Endothelial cell of umbilical vein (primary cell): ENCODE measurements around the gene LRRTM4.

Source experiments
- EZH2 ChIP-seq: IDR thresholded peaks from 2 replicates; pipeline ENCODE4 v1.6.1; 2012; ENCODE audit warnings: borderline replicate concordance, low read depth, mild to moderate bottlenecking, moderate library complexity, low read length, inconsistent platforms; ENCODE audit not compliant: severe bottlenecking
- FOS ChIP-seq: IDR thresholded peaks from 2 replicates; pipeline ENCODE4 v1.6.1; 2011; ENCODE audit warnings: mild to moderate bottlenecking, low read length, moderate library complexity, borderline replicate concordance; ENCODE audit not compliant: insufficient read depth
- GATA2 ChIP-seq: IDR thresholded peaks from 2 replicates; pipeline ENCODE4 v1.7.0; 2011; ENCODE audit warnings: low read depth, mild to moderate bottlenecking, moderate library complexity, mixed read lengths, low read length; ENCODE audit not compliant: insufficient read length, insufficient read depth
- JUN ChIP-seq: IDR thresholded peaks from 2 replicates; pipeline ENCODE4 v1.6.1; 2011; ENCODE audit warnings: borderline replicate concordance, low read depth; ENCODE audit not compliant: insufficient read length, insufficient read depth
- MYC ChIP-seq: IDR thresholded peaks from one replicate; pipeline ENCODE4 v1.6.1; 2011; ENCODE audit warnings: mild to moderate bottlenecking, low read depth, low read length
- POLR2A ChIP-seq: IDR thresholded peaks from 2 replicates; pipeline ENCODE4 v1.6.1; 2012; ENCODE audit warnings: low read depth, mild to moderate bottlenecking, control low read depth, low read length
- POLR2AphosphoS5 ChIP-seq: IDR thresholded peaks from 2 replicates; pipeline ENCODE4 v1.6.1; 2012; ENCODE audit warnings: low read depth, mild to moderate bottlenecking, control low read depth, low read length, moderate library complexity; ENCODE audit not compliant: insufficient read depth
- TF ChIP-seq, protein P1 (sequence below), 2 donors: IDR thresholded peaks; 1 replicate in 1 of 2; 2 replicates in 1 of 2; pipeline ENCODE4 v1.5.1; 2011; ENCODE audit warnings: low read length in 2 of 2, mild to moderate bottlenecking in 2 of 2, moderate library complexity in 2 of 2, control low read depth in 1 of 2, inconsistent platforms in 1 of 2, low read depth in 1 of 2; ENCODE audit not compliant: insufficient read depth in 1 of 2; ENCODE audit errors: extremely low read depth in 1 of 2
- TF ChIP-seq, protein P2 (sequence below): IDR thresholded peaks from 2 replicates; pipeline ENCODE4 v1.6.1; 2011; ENCODE audit not compliant: insufficient read depth, insufficient read length

- TF ChIP-seq, protein P1, sequence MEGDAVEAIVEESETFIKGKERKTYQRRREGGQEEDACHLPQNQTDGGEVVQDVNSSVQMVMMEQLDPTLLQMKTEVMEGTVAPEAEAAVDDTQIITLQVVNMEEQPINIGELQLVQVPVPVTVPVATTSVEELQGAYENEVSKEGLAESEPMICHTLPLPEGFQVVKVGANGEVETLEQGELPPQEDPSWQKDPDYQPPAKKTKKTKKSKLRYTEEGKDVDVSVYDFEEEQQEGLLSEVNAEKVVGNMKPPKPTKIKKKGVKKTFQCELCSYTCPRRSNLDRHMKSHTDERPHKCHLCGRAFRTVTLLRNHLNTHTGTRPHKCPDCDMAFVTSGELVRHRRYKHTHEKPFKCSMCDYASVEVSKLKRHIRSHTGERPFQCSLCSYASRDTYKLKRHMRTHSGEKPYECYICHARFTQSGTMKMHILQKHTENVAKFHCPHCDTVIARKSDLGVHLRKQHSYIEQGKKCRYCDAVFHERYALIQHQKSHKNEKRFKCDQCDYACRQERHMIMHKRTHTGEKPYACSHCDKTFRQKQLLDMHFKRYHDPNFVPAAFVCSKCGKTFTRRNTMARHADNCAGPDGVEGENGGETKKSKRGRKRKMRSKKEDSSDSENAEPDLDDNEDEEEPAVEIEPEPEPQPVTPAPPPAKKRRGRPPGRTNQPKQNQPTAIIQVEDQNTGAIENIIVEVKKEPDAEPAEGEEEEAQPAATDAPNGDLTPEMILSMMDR (IDR thresholded peaks at IDR 0.05; ENCODE audit: extremely low read depth in 1 of 2, insufficient read depth in 1 of 2, low read depth in 1 of 2, low read length in 2 of 2): no peak
- no peak for TF ChIP-seq EZH2
- TF ChIP-seq POLR2AphosphoS5: no peak
- TF ChIP-seq POLR2A: no peak
- TF ChIP-seq, protein P2, sequence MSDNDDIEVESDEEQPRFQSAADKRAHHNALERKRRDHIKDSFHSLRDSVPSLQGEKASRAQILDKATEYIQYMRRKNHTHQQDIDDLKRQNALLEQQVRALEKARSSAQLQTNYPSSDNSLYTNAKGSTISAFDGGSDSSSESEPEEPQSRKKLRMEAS: no peak
- TF ChIP-seq JUN: no peak
- no peak for TF ChIP-seq FOS
- no peak for TF ChIP-seq GATA2
- no peak for TF ChIP-seq MYC
Observed at GRCh38 chr2:77387324-77387723, 134.9 kb downstream of the LRRTM4 start.
